HepG2 (cell line): ENCODE data around the gene GGNBP2.

Experiments
- CREM ChIP-seq, 2 experiments: sonication (generic) in 1 of 2; formaldehyde crosslinking in 1 of 2; IDR thresholded peaks; 2 replicates each; pipeline versions ENCODE4 v1.4.0 to v1.6.1; 2016 to 2020; ENCODE audit warnings: antibody characterized with exemption in 1 of 2, mild to moderate bottlenecking in 1 of 2, missing genetic modification reagents in 1 of 2
- CTCF ChIP-seq: sonication (generic); formaldehyde crosslinking; IDR thresholded peaks from 2 replicates; pipeline ENCODE4 v1.5.0; 2020; ENCODE audit warnings: mild to moderate bottlenecking, missing genetic modification reagents, moderate library complexity
- DRAP1 ChIP-seq: IDR thresholded peaks from 2 replicates; pipeline ENCODE4 v1.6.1; 2016; ENCODE audit warnings: missing genetic modification reagents, missing compliant biosample characterization
- HDAC6 ChIP-seq: fragments of 200-600 bp; sonication (generic); IDR thresholded peaks from 2 replicates; pipeline ENCODE4 v1.7.0; 2017; ENCODE audit warnings: mild to moderate bottlenecking, antibody characterized with exemption, low read length, low read depth
- NFATC3 ChIP-seq: sonication (generic); formaldehyde crosslinking; IDR thresholded peaks from 2 replicates; pipeline ENCODE4 v1.5.1; 2020; ENCODE audit warnings: mild to moderate bottlenecking, missing genetic modification reagents
- POLR2A ChIP-seq, 2 experiments: IDR thresholded peaks; 2 replicates each; pipeline ENCODE4 v1.6.1; 2011; ENCODE audit warnings: low read depth in 2 of 2, low read length in 2 of 2, mild to moderate bottlenecking in 1 of 2, moderate library complexity in 1 of 2; ENCODE audit not compliant: insufficient read depth in 1 of 2
- SRF ChIP-seq: IDR thresholded peaks from 2 replicates; pipeline ENCODE4 v1.6.1; 2011; ENCODE audit warnings: mild to moderate bottlenecking, low read depth, low read length, moderate library complexity
- ZNF512 ChIP-seq: sonication (generic); formaldehyde crosslinking; IDR thresholded peaks from 2 replicates; pipeline ENCODE4 v1.4.0; 2020; ENCODE audit warnings: mild to moderate bottlenecking, missing genetic modification reagents
- ZNF746 ChIP-seq: sonication (generic); formaldehyde crosslinking; IDR thresholded peaks from 2 replicates; pipeline ENCODE4 v1.8.0; 2022; ENCODE audit warnings: mild to moderate bottlenecking, missing genetic modification reagents
- ZZZ3 ChIP-seq: sonication (generic); formaldehyde crosslinking; IDR thresholded peaks from 2 replicates; pipeline ENCODE4 v1.4.0; 2020; ENCODE audit warnings: missing genetic modification reagents, mild to moderate bottlenecking, borderline replicate concordance

GRCh38 chr17:36498560-36499300, 46.0 kb upstream of the GGNBP2 start:
- TF ChIP-seq DRAP1 (no peak), HDAC6 (no peak), SRF (no peak), POLR2A (IDR thresholded peaks at IDR 0.05; ENCODE audit: insufficient read depth in 1 of 2, low read depth in 2 of 2, low read length in 2 of 2) (no peak), CREM (IDR thresholded peaks at IDR 0.05) (no peak), CREM (CRISPR knock-in tag; IDR thresholded peaks at IDR 0.05) (no peak), CTCF (CRISPR knock-in tag) (no peak), NFATC3 (CRISPR knock-in tag) (no peak), ZNF512 (no peak), ZZZ3 (CRISPR knock-in tag) (no peak), ZNF746 (no peak)
